AG04450 (cell line): ENCODE results near the gene TEPSIN. TPM values are rescaled to one million over a fixed set of nuclear protein-coding genes. Genes with fewer than 3 reads are reported as not detected.

ENCODE experiments used
- CTCF ChIA-PET: fragments of 300-600, 350-600 bp; formaldehyde crosslinking; extraction: SDS; loops from one replicate; lab custom pipeline; 2022; ENCODE audit warnings: antibody characterized with exemption, inconsistent platforms; lab: Charles Lee
- POLR2A ChIA-PET: fragments of 350-600 bp; formaldehyde crosslinking; extraction: SDS; loops from one replicate; lab custom pipeline; 2021; ENCODE audit warnings: antibody characterized with exemption, inconsistent platforms; lab: Yijun Ruan, JAX
- DNase-seq: peaks from one replicate; pipeline ENCODE4 v3.0.0-alpha.2; 2011; ENCODE audit warnings: low read depth, low spot score
- H3K27ac ChIP-seq: one replicate; pipeline ENCODE4 v1.5.1; 2012; ENCODE audit warnings: low read depth, low read length, control low read depth
- H3K27me3 ChIP-seq: one replicate; pipeline ENCODE4 v1.6.0; 2012; ENCODE audit warnings: low read length; ENCODE audit not compliant: control insufficient read depth, insufficient read depth
- H3K4me3 ChIP-seq: 2 replicates; pipeline ENCODE4 v1.5.1; 2011; ENCODE audit warnings: mild to moderate bottlenecking, low read depth, low read length, control low read depth
- H3K9me3 ChIP-seq: 2 replicates; pipeline ENCODE4 v1.5.1; 2012; ENCODE audit warnings: low read length; ENCODE audit not compliant: control insufficient read depth, insufficient read depth
- CTCF ChIP-seq: IDR thresholded peaks from 2 replicates; pipeline ENCODE4 v1.5.1; 2011; ENCODE audit warnings: low read depth, low read length, control low read depth, inconsistent platforms
- polyA plus RNA-seq: library from polyadenylated mRNA; depleted of rRNA; stranded (reverse); fragments of >200 nt; gene quantifications from 2 replicates; pipeline ENCODE4 v1.2.3, GENCODE V29; 2011

The TEPSIN gene
- polyA plus RNA-seq, 1 experiment, result 7.5 TPM

- ChIA-PET CTCF (interaction anchor here (0.6 to 1.3 kb wide), 2 partner anchors 95 to 745 kb away, joined by 3 to 4 read pairs; partner anchors contain the start of gene PYCR1), POLR2A (no interaction called here)
- TF ChIP-seq CTCF, result no peak
- no peaks in the 10 kb centered on the region for H3K27me3 ChIP-seq
- no peak overlapping the region for H3K27ac ChIP-seq
- no peak for DNase-seq
- no peaks in the 10 kb centered on the region; the same call in 1 of the 2 replicates for H3K9me3 ChIP-seq
- H3K4me3 ChIP-seq, result no peak overlapping the region
These were observed 46.3 kb downstream of the TEPSIN start for GRCh38 chr17:81192386-81193050.

- H3K9me3 ChIP-seq, result no peaks in the 10 kb centered on the region; the same call in 1 of the 2 replicates
- DNase-seq, result no peak
- no peak overlapping the region for H3K4me3 ChIP-seq
- no peak overlapping the region for H3K27ac ChIP-seq
- POLR2A ChIA-PET, result no interaction called here
- CTCF ChIA-PET, result interaction anchor here (2.0 kb wide), 1 partner anchor 9 kb away, joined by 6 read pairs; no protein-coding TSS in a partner anchor
- TF ChIP-seq CTCF, result no peak
- H3K27me3 ChIP-seq, result no peaks in the 10 kb centered on the region
These were observed 47.2 kb downstream of the TEPSIN start for GRCh38 chr17:81191646-81192045.

- TF ChIP-seq CTCF, result no peak
- Histone ChIP-seq H3K27me3 (no peaks in the 10 kb centered on the region), H3K4me3 (no peak overlapping the region), H3K9me3 (no peaks in the 10 kb centered on the region; the same call in 1 of the 2 replicates), H3K27ac (no peak overlapping the region)
- no peak for DNase-seq
- ChIA-PET POLR2A (no interaction called here), CTCF (interaction anchor here (0.7 to 2.0 kb wide), 2 partner anchors 10 to 48 kb away, joined by 3 to 6 read pairs; no protein-coding TSS in a partner anchor)
These were observed 47.7 kb downstream of the TEPSIN start for GRCh38 chr17:81191116-81191515.

GRCh38 chr17:81190591-81190990 lies 48.3 kb downstream of the TEPSIN start:
- H3K9me3 ChIP-seq, result no peaks in the 10 kb centered on the region; the same call in 1 of the 2 replicates
- H3K4me3 ChIP-seq, result no peak overlapping the region
- no peak for TF ChIP-seq CTCF
- DNase-seq, result no peak
- no peaks in the 10 kb centered on the region for H3K27me3 ChIP-seq
- ChIA-PET POLR2A (no interaction called here), CTCF (interaction anchor here (0.7 to 2.0 kb wide), 2 partner anchors 10 to 48 kb away, joined by 3 to 6 read pairs; no protein-coding TSS in a partner anchor)
- no peak overlapping the region for H3K27ac ChIP-seq
